ENCODE data around the gene MEX3C. TPM values are rescaled to one million over a fixed set of nuclear protein-coding genes. Genes with fewer than 3 reads are reported as not detected.

Gene MEX3C
- total RNA-seq, 1 donor from 2014 or later: 62.2 TPM

Other genes with a start within 250 kb of the MEX3C start
- 8.9 TPM for gene ELAC1, start 229.6 kb downstream of the MEX3C start, total RNA-seq
- 61.7 TPM for gene SMAD4, start 167.5 kb downstream of the MEX3C start, total RNA-seq

All from temporal lobe (tissue), 1 donor.